AG10803 (cell line): ENCODE results near the gene ADARB2.

Source experiments
- DNase-seq: peaks from one replicate; pipeline ENCODE4 v3.0.0; 2010; ENCODE audit warnings: low read depth
- H3K4me3 ChIP-seq: 2 replicates; pipeline ENCODE4 v1.5.1; 2011; ENCODE audit warnings: mild to moderate bottlenecking, low read length, control low read depth
- TF ChIP-seq, protein P1 (sequence below): conservative IDR thresholded peaks from 2 replicates; pipeline ENCODE4 v1.5.1; 2011; ENCODE audit warnings: mild to moderate bottlenecking, low read length, control low read depth, inconsistent platforms

Gene ADARB2

DNA sequence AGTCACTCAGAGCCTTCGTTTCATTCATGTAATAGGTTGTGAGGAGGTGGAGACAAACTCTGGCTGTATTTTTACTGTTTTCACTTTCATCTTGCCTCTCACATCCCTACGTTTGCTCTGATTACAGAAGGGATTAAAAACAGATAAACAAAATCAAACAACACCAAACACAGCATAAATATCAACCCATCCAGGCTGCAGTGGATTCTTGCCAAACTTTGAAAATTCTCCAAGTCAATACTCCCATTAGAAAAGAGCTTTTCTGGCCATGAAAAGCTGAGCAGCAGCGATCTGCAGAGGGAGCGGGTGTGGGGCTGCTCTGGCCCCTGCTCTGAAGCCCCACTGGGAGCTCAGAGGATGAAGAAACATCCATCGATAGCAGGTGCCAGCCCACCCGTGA is 397.9 kb downstream of the ADARB2 start:
- TF ChIP-seq, protein P1, sequence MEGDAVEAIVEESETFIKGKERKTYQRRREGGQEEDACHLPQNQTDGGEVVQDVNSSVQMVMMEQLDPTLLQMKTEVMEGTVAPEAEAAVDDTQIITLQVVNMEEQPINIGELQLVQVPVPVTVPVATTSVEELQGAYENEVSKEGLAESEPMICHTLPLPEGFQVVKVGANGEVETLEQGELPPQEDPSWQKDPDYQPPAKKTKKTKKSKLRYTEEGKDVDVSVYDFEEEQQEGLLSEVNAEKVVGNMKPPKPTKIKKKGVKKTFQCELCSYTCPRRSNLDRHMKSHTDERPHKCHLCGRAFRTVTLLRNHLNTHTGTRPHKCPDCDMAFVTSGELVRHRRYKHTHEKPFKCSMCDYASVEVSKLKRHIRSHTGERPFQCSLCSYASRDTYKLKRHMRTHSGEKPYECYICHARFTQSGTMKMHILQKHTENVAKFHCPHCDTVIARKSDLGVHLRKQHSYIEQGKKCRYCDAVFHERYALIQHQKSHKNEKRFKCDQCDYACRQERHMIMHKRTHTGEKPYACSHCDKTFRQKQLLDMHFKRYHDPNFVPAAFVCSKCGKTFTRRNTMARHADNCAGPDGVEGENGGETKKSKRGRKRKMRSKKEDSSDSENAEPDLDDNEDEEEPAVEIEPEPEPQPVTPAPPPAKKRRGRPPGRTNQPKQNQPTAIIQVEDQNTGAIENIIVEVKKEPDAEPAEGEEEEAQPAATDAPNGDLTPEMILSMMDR = no peak
- no peak overlapping the region for H3K4me3 ChIP-seq
- DNase-seq = no peak

DNA sequence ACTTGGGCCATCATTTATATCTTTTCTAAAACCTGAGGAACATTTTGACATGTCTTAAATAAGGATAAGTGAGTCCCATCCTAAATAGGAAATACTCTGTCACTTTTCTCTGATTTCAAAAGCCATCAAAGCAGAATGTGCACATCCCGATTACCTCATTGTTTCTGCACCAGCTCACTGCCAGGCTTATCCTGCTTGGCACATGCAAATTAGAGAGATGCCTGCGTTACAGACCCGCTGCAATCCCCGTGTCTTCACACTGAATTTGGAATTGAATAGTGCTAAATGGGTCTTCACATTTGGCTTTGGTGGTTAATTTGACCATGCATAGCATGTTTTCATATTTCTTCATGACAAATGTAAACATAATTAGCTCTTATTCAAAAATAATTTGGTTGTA is 401.7 kb downstream of the ADARB2 start:
- DNase-seq = no peak
- TF ChIP-seq, protein P1 = no peak
- no peak overlapping the region for H3K4me3 ChIP-seq

DNA sequence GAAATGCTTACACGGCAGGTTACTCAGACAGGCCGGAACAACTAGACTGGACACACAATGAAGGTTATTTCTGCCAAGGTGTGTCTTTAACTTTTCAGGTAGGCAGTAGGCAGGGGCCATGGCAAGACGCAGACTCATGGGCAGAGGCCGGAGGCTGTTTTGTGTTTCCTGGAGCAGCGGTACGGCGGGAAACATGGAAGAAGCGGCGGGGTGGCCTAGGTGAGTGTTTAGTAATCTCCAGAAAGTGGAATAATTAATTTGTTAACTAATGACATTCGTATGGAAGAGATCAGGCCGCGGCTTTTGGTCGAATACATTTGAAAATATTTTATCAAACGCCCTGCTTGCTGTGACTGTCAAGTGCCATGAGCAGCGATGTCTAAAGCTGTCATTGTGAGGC is 403.3 kb downstream of the ADARB2 start:
- H3K4me3 ChIP-seq = no peak overlapping the region
- DNase-seq = no peak
- TF ChIP-seq, protein P1 = no peak

DNA sequence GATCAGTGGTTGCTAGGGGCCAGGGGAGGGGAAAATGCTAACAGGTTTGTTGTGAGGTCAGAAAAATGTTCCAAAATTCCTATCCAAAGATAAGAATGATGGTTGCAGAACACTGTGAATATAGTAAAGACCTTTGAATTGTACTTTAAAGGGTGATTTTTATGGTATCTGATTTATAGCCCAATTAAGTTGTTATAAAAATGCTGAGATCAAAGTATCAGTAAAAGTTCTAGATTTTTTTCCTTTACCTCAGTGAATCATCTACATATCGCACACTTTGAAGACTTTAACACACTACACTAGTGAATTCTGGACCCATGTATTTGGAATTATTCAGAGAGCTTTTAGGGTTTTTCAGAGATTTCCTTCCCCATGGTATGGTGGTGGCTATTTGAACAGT is 405.8 kb downstream of the ADARB2 start:
- TF ChIP-seq, protein P1 = no peak
- H3K4me3 ChIP-seq = no peak overlapping the region
- no peak for DNase-seq

DNA sequence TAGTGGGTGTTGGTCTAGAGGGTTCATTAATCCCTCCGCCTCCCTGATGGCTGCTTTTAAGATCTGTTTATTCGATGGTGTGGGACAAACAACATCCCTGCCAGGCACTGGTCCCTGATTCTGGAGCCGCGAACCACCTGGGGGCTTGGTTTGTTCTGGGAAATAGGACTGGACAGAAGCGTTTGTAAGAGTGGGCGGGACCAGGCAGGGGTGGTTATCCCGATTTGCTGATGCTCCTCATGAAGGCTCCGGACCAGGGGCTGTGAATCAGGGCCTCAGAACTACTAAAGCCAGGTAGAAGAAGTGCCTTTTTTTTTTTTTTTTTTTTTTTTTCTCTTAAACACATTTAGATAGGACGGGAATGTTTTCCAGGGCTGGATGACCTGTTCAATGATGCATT is 407.7 kb downstream of the ADARB2 start:
- TF ChIP-seq, protein P1 = no peak
- no peak for DNase-seq
- no peak overlapping the region for H3K4me3 ChIP-seq

DNA sequence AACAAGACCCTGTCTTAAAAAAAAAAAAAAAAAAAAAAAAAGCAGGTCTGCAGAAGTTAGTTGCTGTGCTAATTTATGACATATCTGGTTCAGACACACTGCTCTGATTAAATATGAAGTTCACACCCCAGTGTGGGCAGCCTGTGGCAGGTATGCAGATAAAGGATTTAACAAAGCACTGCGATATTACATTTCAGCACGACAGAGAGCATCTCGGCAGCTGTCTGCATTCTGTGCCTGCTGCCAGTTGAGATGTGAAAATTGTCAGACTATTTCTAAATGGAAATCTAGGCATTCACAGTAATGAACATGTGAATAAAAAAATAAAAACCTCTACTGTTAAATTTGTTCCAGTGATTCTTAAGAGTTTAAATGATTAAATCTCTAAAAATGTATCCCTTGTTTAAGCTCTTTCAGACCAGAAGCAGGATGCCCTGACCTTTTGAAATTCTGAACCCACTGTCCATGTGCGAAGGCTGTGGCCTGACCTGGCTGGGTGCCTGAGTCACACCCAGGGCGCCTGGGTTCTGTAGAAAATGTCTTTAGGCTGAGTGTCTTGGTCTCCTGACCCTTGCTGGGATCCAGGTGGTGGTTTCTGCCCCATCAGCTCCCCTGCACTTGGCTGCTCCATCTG is 408.2 kb downstream of the ADARB2 start:
- TF ChIP-seq, protein P1 = no peak
- DNase-seq = no peak

DNA sequence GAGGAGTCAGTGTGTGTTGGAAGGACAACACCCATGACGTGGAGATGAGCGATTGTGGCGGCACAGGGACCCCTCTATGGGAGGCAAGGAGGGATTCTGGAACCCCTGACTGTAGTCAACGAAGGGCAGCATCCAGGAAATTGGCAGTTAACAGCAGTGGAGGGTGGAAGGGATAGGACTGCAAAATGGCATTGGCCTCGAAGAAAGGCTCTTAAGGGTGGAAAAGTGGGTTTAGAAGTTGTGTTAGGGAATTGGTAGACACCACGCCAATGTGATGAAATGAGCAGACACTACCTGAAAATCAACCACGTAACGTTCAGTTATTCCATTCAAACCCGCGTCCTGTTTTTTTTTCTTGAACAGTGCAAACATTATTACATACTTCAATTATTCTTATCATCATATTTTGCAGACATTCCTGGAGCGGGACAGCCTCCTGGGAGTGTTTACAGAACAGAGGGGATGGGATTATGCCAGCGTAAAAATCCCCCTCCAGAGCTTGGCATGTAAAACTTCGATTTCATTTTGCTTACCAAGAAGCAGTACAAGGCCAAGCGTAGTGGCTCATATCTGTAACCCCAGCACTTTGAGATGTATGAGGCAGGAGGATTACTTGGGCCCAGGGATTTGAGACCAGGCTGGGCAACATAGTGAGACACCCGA is 409.0 kb downstream of the ADARB2 start:
- TF ChIP-seq, protein P1 = no peak
- no peak for DNase-seq
- H3K4me3 ChIP-seq = no peak overlapping the region

More for the DNA sequence above, 408.2 kb downstream of the ADARB2 start:
- no peak overlapping the region for H3K4me3 ChIP-seq
